Brain microvascular endothelial cell (primary cell): ENCODE data around the gene NSD2.
"Not testable (repeated sequence)": the region's sequence is repeated elsewhere in the genome, so short reads cannot be mapped to it uniquely, and the experiment has no call there.

Experiments used
- DNase-seq: peaks from one replicate; pipeline ENCODE4 v3.0.0-alpha.2; 2020
- H3K27ac ChIP-seq: fragments of 250-450 bp; sonication (Bioruptor Pico); 2 replicates; pipeline ENCODE4 v1.5.1; 2020; ENCODE audit warnings: mild to moderate bottlenecking, moderate library complexity
- H3K27me3 ChIP-seq: fragments of 250-450 bp; sonication (Bioruptor Pico); replicated peaks from 2 replicates; pipeline ENCODE4 v1.5.1; 2020; ENCODE audit warnings: mild to moderate bottlenecking
- H3K36me3 ChIP-seq: fragments of 250-450 bp; sonication (Bioruptor Pico); replicated peaks from 2 replicates; pipeline ENCODE4 v1.5.1; 2020; ENCODE audit warnings: mild to moderate bottlenecking
- H3K4me3 ChIP-seq: 2 replicates; pipeline ENCODE4 v1.5.1; 2011; ENCODE audit warnings: low read depth, mild to moderate bottlenecking, control low read depth, low read length, moderate library complexity
- in situ Hi-C: cut with HindIII; loops from 2 replicates; pipeline ENCODE4 v1.10.0; 2017; ENCODE audit warnings: low sequenced_read_pairs, low pct_ligation_motif_present
- TF ChIP-seq, protein P1 (sequence below): IDR thresholded peaks from 2 replicates; pipeline ENCODE4 v1.5.1; 2011; ENCODE audit warnings: low read depth, mild to moderate bottlenecking, moderate library complexity, low read length, control low read depth, inconsistent platforms; ENCODE audit errors: missing control alignments

NSD2 gene

DNA sequence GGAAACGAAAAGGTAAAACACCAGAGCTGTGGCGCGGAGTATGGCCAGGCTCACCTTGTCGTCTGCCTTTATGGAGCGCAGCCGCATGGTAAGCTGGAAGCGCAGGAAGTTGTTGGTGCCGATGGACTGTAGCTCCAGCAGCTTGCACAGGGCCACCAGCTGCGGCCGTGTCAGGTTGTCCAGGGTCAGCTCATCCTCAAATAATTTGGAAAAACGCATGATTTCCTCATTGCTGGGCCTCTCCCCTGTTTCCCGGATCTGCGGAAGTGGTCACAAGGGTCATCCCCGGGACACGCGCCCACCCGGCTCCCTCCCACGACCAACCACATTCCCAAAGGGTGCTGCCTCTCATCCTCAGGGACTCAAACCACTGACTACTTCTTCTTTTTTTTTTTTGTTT lies 38.5 kb upstream of the NSD2 start:
- H3K27me3 ChIP-seq = no peaks in the 10 kb centered on the region
- H3K27ac ChIP-seq = no peak overlapping the region
- in situ Hi-C loops = no loop called here
- DNase-seq = no peak
- peaks cover 58% of the 10 kb centered on the region for H3K36me3 ChIP-seq
- no peak overlapping the region for H3K4me3 ChIP-seq
- TF ChIP-seq, protein P1, sequence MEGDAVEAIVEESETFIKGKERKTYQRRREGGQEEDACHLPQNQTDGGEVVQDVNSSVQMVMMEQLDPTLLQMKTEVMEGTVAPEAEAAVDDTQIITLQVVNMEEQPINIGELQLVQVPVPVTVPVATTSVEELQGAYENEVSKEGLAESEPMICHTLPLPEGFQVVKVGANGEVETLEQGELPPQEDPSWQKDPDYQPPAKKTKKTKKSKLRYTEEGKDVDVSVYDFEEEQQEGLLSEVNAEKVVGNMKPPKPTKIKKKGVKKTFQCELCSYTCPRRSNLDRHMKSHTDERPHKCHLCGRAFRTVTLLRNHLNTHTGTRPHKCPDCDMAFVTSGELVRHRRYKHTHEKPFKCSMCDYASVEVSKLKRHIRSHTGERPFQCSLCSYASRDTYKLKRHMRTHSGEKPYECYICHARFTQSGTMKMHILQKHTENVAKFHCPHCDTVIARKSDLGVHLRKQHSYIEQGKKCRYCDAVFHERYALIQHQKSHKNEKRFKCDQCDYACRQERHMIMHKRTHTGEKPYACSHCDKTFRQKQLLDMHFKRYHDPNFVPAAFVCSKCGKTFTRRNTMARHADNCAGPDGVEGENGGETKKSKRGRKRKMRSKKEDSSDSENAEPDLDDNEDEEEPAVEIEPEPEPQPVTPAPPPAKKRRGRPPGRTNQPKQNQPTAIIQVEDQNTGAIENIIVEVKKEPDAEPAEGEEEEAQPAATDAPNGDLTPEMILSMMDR = no peak

GRCh38 chr4:1833307-1834046 lies 37.7 kb upstream of the NSD2 start:
- Histone ChIP-seq H3K36me3 (peaks cover 65% of the 10 kb centered on the region), H3K4me3 (no peak overlapping the region), H3K27me3 (no peaks in the 10 kb centered on the region), H3K27ac (no peak overlapping the region)
- TF ChIP-seq, protein P1 = no peak
- in situ Hi-C loops = no loop called here
- no peak for DNase-seq

DNA sequence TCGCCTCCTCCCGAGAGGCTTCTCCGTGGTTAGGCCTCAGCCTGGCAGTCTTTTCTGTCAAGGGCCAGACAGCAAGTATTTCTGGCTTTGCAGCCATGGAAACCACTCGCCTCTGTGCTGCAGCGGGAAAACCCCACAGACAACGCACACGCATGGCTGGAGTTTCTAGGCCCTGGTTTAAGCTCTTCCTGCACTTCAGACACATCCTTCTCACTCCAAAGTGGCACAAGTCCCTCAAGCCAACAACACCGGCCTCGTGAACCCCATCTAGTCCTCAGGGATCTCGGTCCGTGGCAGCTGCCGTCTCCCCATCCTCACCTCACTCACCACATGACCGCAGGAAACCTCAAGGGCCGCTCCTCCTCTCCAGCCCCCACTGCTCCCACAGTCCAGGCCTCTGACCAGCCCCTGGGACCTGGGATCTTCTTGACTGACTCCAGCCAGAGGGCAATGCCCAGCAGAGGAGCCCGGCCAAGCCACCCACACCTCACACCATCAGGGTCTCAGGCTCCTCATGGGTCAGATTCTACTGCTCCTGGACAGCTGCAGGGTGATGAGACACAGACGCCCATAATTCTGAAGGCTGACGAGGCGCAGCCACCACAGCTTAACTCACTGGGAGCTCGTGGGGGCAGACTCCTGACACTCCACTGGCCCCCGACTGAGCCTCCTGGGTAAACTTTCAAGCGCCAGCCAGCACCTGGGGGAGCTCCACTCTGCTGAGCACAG lies 37.0 kb upstream of the NSD2 start:
- no peak overlapping the region for H3K27ac ChIP-seq
- peaks cover 71% of the 10 kb centered on the region for H3K36me3 ChIP-seq
- TF ChIP-seq, protein P1 = no peak
- no peaks in the 10 kb centered on the region for H3K27me3 ChIP-seq
- DNase-seq = no peak
- H3K4me3 ChIP-seq = no peak overlapping the region
- in situ Hi-C loops = no loop called here

- DNase-seq, H3K4me3 ChIP-seq, H3K27me3 ChIP-seq, in situ Hi-C loops, H3K27ac ChIP-seq: not testable (repeated sequence)
- H3K36me3 ChIP-seq = peaks cover 82% of the 10 kb centered on the region
Observed at GRCh38 chr4:1835836-1836235, 35.4 kb upstream of the NSD2 start.

- no peak for DNase-seq
- TF ChIP-seq, protein P1 = no peak
- H3K27me3 ChIP-seq = no peaks in the 10 kb centered on the region
- in situ Hi-C loops = no loop called here
- peaks cover 83% of the 10 kb centered on the region for H3K36me3 ChIP-seq
- no peak overlapping the region for H3K4me3 ChIP-seq
- H3K27ac ChIP-seq = no peak overlapping the region
Observed at GRCh38 chr4:1836650-1837049, 34.5 kb upstream of the NSD2 start.

GRCh38 chr4:1837069-1837468 lies 34.1 kb upstream of the NSD2 start:
- no peak for DNase-seq
- Histone ChIP-seq H3K27me3 (no peaks in the 10 kb centered on the region), H3K36me3 (peaks cover 83% of the 10 kb centered on the region), H3K4me3 (no peak overlapping the region), H3K27ac (no peak overlapping the region)
- in situ Hi-C loops = no loop called here
- TF ChIP-seq, protein P1 = no peak
